Globus pallidus (tissue), 1 donor: ENCODE data around the gene MYD88.

Experiments used
- DNase-seq: peaks from one replicate; pipeline ENCODE4 v3.0.0-alpha.2; 2015; ENCODE audit warnings: low spot score

Gene MYD88

DNA sequence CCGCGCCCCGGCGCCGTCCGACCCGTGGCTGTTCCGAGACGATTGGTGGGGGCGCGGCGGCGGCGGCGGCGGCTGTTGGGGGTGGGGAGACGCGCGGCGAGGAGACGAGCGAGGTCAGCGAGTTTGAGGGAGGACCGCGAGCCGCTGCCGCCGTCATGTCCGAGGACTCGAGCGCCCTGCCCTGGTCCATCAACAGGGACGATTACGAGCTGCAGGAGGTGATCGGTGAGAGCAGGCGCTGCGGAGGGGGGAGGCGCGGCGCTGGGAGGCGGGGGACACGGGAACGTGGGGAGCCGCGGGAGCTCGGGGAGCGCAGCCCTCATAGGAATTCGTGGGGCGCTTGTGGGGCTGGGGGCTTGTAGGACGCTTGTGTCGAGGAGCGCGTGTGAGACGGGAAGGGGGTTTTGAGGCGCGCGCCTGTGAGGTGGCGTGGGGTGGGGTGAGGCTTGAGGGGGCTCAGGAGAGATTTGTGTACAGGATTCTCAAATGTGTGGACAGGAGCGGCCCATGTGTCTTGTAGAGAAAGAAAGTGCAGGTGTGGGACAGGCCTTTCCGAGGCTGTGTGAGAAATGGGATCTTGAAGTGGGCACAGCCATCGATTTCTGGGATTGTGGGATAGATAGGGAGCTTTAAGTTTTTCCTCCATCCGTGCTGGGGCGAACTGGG is 27.4 kb downstream of the MYD88 start:
- no peak for DNase-seq

GRCh38 chr3:38167591-38167990 is 29.1 kb downstream of the MYD88 start:
- no peak for DNase-seq

DNA sequence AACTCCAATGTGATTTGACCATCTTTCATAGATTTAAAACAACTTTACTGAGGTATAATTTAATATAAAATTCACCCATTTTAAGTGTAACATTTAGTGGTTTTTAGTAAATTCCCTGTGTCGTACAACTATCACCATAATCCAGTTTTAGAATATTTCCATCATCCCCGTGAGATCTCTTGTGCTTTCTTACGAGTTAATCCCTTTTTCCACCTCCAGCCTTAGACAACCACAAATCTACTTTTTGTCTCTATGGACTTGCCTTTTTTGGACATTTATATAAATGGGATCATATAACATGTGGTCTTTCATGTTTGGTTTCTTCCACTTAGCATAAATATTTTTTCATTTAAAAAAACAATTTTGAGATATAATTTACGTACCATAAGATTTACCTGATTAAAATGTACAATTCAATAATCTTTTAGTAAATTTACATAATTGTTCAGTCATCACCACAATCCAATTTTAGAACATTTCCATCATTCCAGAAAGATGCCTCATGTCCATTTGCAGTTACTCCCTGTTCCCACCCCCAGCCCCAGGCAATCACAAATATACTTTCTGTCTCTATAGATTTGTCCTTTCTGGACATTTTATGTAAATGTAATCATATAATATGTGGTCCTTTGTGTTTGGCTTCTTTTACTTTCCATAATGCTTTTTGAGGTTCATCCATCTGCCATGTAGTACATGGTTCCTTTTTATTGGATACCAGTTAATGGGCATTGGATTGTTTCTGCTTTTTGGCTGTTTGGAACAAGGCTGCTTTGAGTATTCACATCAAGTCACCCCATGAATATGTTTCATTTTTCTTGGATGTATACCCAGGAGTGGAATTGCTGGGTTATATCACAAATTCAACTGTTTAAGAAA is 29.9 kb downstream of the MYD88 start:
- DNase-seq: no peak

DNA sequence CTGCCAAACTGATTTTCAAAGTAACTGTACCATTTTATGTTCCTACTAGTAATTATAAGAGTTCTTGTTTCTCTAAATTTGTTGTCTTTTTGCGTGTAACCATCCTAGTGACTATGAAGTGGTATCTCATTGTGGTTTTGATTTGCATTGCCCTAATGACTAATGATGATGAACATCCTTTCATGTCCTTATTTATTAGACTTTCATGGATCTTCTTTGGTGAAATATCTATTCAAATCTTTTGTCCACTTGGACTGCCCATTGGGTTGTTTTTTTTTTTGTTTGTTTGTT is 30.5 kb downstream of the MYD88 start:
- DNase-seq: no peak

GRCh38 chr3:38170722-38171121 is 32.3 kb downstream of the MYD88 start:
- no peak for DNase-seq

- no peak for DNase-seq
Observed at GRCh38 chr3:38171622-38172021, 33.2 kb downstream of the MYD88 start.

DNA sequence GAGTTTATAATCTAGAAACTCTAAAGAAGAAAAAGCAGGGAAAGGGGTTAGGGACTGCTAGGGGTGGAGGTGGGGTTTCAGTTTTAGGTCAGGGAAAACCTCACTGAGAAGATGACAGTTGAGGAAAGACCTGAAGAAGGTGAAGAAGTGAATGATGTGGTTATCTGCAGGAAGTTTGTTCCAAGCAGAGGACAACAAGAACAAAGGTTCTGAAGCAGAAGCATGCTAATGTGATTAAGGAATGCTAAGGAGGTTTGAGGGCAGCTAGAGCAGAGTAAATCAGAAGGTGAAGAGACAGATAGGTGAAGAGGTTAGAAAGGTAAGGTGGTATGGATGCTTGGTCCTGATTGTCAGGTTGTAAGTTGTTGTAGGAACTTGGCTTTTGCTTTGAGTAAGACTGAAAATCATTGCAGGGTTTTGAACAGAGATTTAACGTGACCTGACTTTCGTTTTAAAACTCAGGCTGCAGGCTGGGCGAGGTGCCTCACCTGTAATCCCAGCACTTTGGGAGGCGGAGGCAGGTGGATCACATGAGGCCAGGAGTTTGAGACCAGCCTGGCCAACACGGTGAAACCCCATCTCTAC is 35.5 kb downstream of the MYD88 start:
- DNase-seq: no peak

- DNase-seq: no peak
Observed at GRCh38 chr3:38177181-38177580, 38.7 kb downstream of the MYD88 start.

GRCh38 chr3:38186781-38187180 is 48.3 kb downstream of the MYD88 start:
- no peak for DNase-seq

DNA sequence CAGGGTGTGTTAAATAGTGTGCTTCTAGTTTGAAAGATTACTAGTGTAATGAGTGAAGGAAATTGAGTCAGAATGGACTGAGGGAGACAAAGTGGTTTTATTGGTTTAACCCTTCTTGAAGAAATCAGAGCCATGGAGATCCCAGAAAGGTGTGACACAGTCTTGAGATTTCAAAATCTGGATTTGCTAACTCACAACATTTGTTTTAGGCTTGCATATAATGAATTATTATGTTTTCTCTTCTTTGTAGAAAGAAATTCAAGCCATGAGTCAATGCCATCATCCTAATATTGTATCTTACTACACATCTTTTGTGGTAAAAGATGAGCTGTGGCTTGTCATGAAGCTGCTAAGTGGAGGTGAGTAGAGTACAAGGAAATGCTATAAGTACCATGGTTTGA is 52.0 kb downstream of the MYD88 start:
- DNase-seq: no peak
